Fibroblast of mammary gland (primary cell): ENCODE results near the gene EPB41L1.

ENCODE experiments used
- DNase-seq: peaks from one replicate; pipeline ENCODE4 v3.0.0-alpha.2; 2010; ENCODE audit warnings: low read depth
- H3K4me3 ChIP-seq: 2 replicates; pipeline ENCODE4 v1.5.1; 2011; ENCODE audit warnings: low read depth, mild to moderate bottlenecking, low read length, moderate library complexity; ENCODE audit not compliant: control insufficient read depth
- CTCF ChIP-seq: conservative IDR thresholded peaks from 2 replicates; pipeline ENCODE4 v1.5.1; 2011; ENCODE audit warnings: low read depth, low read length, inconsistent platforms; ENCODE audit not compliant: control insufficient read depth, insufficient read depth

Gene EPB41L1

DNA sequence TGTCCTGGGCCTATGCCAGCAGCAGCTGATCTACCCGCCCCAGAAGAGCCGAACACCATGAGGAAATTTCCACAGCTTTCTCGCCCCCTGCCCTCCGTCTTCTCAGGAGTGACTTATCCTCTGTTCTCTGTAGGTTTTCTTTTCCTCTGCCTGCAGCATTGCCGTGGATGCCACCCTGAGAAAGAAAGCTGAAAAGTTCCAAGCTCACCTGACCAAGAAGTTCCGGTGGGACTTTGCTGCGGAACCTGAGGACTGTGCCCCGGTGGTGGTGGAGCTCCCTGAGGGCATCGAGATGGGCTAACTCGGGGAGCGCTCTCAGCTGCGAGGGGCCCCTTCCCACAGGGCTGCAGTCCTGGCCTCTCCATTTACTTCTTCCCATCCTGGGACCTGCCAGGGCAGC, 100.9 kb downstream of the EPB41L1 start:
- no peak for DNase-seq
- TF ChIP-seq CTCF, result no peak
- H3K4me3 ChIP-seq, result no peak overlapping the region

GRCh38 chr20:36259177-36260061, 104.9 kb downstream of the EPB41L1 start:
- DNase-seq, result no peak
- TF ChIP-seq CTCF, result no peak
- no peak overlapping the region for H3K4me3 ChIP-seq

GRCh38 chr20:36260316-36260715, 105.8 kb downstream of the EPB41L1 start:
- no peak for DNase-seq
- no peak for TF ChIP-seq CTCF
- no peak overlapping the region for H3K4me3 ChIP-seq

DNA sequence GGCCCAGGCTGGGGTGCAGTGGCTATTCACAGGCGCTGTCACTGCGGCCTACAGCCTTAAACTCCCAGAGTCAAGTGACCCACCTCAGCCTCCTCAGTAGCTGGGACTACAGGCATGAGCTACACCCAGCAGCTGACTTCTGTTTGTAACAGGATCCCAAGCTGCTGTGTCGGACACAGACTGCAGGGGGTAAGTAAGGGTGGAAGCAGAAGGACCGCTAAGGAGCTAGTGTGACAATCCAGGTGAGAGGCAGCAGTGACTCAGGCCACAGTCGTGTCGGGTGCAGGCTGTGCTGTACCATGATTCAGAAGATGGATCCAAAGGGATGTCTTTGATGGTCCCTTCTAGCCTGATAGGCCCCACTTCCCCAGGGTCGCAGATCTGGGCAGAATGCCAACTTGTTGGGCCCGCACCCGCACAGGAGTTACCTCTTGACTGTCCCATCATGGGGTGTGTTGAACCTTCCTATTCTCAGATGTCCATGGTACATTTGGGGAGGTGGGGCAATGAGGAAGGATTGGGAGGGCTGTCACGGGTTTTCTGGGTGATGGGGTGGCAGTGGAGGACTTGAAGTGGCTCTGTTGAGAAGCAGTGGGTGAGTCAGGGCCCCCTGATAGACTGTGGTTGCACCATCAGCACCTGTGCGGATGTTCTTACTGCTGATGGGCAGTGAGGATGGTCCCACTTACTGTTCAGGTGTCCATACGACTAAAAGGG, 107.0 kb downstream of the EPB41L1 start:
- no peak for TF ChIP-seq CTCF
- DNase-seq, result no peak
- no peak overlapping the region for H3K4me3 ChIP-seq

GRCh38 chr20:36262440-36262839, 107.9 kb downstream of the EPB41L1 start:
- no peak for TF ChIP-seq CTCF
- no peak overlapping the region for H3K4me3 ChIP-seq
- no peak for DNase-seq

- no peak for TF ChIP-seq CTCF
- H3K4me3 ChIP-seq, result no peak overlapping the region
- DNase-seq, result no peak
These were observed 110.1 kb downstream of the EPB41L1 start for GRCh38 chr20:36264426-36265246.
